CD14-positive monocyte (primary cell): ENCODE measurements around the gene PAEP. TPM values are rescaled to one million over a fixed set of nuclear protein-coding genes. Genes with fewer than 3 reads are reported as not detected.

Experiments
- DNase-seq, 3 donors: peaks; one replicate each; pipeline ENCODE4 v3.0.0-alpha.2; 2011 to 2022
- H2AFZ ChIP-seq: 2 replicates; pipeline ENCODE4 v1.6.0; 2012; ENCODE audit warnings: mild to moderate bottlenecking, low read depth, low read length, inconsistent platforms; ENCODE audit not compliant: insufficient read depth, poor library complexity, severe bottlenecking
- H3K27ac ChIP-seq, 2 donors: 1 replicate in 1 of 2; 2 replicates in 1 of 2; pipeline ENCODE4 v1.5.1; 2012 to 2013; ENCODE audit warnings: low read length in 2 of 2, control low read depth in 1 of 2, inconsistent platforms in 1 of 2, low read depth in 1 of 2, mild to moderate bottlenecking in 1 of 2
- H3K27me3 ChIP-seq, 2 donors: one replicate each; pipeline versions ENCODE4 v1.6.0 to v1.6.1; 2011 to 2013; ENCODE audit warnings: low read length in 2 of 2; ENCODE audit not compliant: control insufficient read depth in 2 of 2, insufficient read depth in 2 of 2
- H3K36me3 ChIP-seq, 2 donors: replicated peaks in 1 of 2; 1 replicate in 1 of 2; 2 replicates in 1 of 2; pipeline versions ENCODE4 v1.5.1 to v1.6.1; 2012 to 2013; ENCODE audit warnings: low read length in 2 of 2, control low read depth in 1 of 2, inconsistent platforms in 1 of 2, mild to moderate bottlenecking in 1 of 2; ENCODE audit not compliant: insufficient read depth in 2 of 2, control insufficient read depth in 1 of 2
- H3K4me1 ChIP-seq, 2 donors: 1 replicate in 1 of 2; 2 replicates in 1 of 2; pipeline versions ENCODE4 v1.5.1 to v1.6.1; 2012 to 2013; ENCODE audit warnings: low read length in 2 of 2, control low read depth in 1 of 2, inconsistent platforms in 1 of 2, mild to moderate bottlenecking in 1 of 2, moderate library complexity in 1 of 2; ENCODE audit not compliant: insufficient read depth in 2 of 2, control insufficient read depth in 1 of 2
- H3K4me2 ChIP-seq: replicated peaks from 2 replicates; pipeline ENCODE3; 2012; ENCODE audit warnings: low read length, moderate library complexity, mild to moderate bottlenecking; ENCODE audit not compliant: poor library complexity, severe bottlenecking; ENCODE audit errors: extremely low read depth
- H3K4me3 ChIP-seq, 3 experiments: fragments of 200-600 bp in 1 of 3; sonication (generic) in 1 of 3; replicated peaks in 1 of 3; 1 replicate in 2 of 3; 2 replicates in 1 of 3; pipeline ENCODE4 v1.5.1; 2011 to 2013; ENCODE audit warnings: low read length in 3 of 3, mild to moderate bottlenecking in 3 of 3, control low read depth in 2 of 3, low read depth in 2 of 3, inconsistent platforms in 1 of 3, moderate library complexity in 1 of 3
- H3K79me2 ChIP-seq: 2 replicates; pipeline ENCODE4 v1.6.0; 2012; ENCODE audit warnings: mild to moderate bottlenecking, control low read depth, inconsistent platforms, low read length, moderate library complexity; ENCODE audit not compliant: insufficient read depth
- H3K9ac ChIP-seq: 2 replicates; pipeline ENCODE4 v1.6.0; 2017; ENCODE audit warnings: low read length, mild to moderate bottlenecking; ENCODE audit not compliant: insufficient read depth, poor library complexity, severe bottlenecking
- H3K9me3 ChIP-seq, 2 donors: replicated peaks in 1 of 2; 1 replicate in 1 of 2; 2 replicates in 1 of 2; pipeline versions ENCODE4 v1.5.1 to v1.6.1; 2012 to 2013; ENCODE audit warnings: low read length in 2 of 2, control low read depth in 1 of 2; ENCODE audit not compliant: control insufficient read depth in 1 of 2, insufficient read depth in 1 of 2
- H4K20me1 ChIP-seq: 2 replicates; pipeline ENCODE4 v1.6.0; 2012; ENCODE audit warnings: mild to moderate bottlenecking, low read length, control low read depth, moderate library complexity; ENCODE audit not compliant: insufficient read depth
- H3K27ac Mint-ChIP-seq, 7 donors: one replicate each; pipeline ENCODE4 v1.8.0; 2020; ENCODE audit warnings: mild to moderate bottlenecking in 7 of 7, mixed read lengths in 7 of 7, moderate library complexity in 6 of 7, inconsistent platforms in 2 of 7
- H3K27me3 Mint-ChIP-seq, 3 donors: one replicate each; pipeline ENCODE4 v1.8.0; 2021 to 2022; ENCODE audit warnings: low read depth in 3 of 3, mild to moderate bottlenecking in 3 of 3, mixed read lengths in 3 of 3, moderate library complexity in 3 of 3, inconsistent platforms in 1 of 3
- H3K36me3 Mint-ChIP-seq, 2 donors: one replicate each; pipeline ENCODE4 v1.8.0; 2020; ENCODE audit warnings: mixed read lengths in 2 of 2, inconsistent platforms in 1 of 2, mild to moderate bottlenecking in 1 of 2
- H3K4me1 Mint-ChIP-seq: one replicate; pipeline ENCODE4 v1.8.0; 2020; ENCODE audit warnings: mild to moderate bottlenecking, mixed read lengths
- H3K4me3 Mint-ChIP-seq, 2 donors: one replicate each; pipeline ENCODE4 v1.8.0; 2020; ENCODE audit warnings: mild to moderate bottlenecking in 2 of 2, mixed read lengths in 2 of 2, moderate library complexity in 1 of 2
- H3K9me3 Mint-ChIP-seq, 7 donors: one replicate each; pipeline ENCODE4 v1.8.0; 2020 to 2022; ENCODE audit warnings: mixed read lengths in 7 of 7, mild to moderate bottlenecking in 6 of 7, moderate library complexity in 6 of 7, inconsistent platforms in 2 of 7
- CTCF ChIP-seq: fragments of 200-600 bp; IDR thresholded peaks from one replicate; pipeline ENCODE4 v1.8.0; 2022; ENCODE audit warnings: antibody characterized with exemption, mild to moderate bottlenecking
- WGBS: methylation state at CpG from one replicate; pipeline ENCODE4 v1.1.5; 2013; ENCODE audit warnings: missing lambda C conversion rate; ENCODE audit not compliant: insufficient coverage; 5-methylcytosine and 5-hydroxymethylcytosine counted together
- intact Hi-C, 2 donors: fragments of 100-400 bp; cut with micrococcal nuclease; formaldehyde crosslinking; loops; one replicate each; pipeline versions ENCODE4 v1.15.0 to v1.15.1; 2023
- polyA plus RNA-seq, 3 donors: library from polyadenylated mRNA; depleted of rRNA in 1 of 3; unstranded in 2 of 3; stranded (reverse) in 1 of 3; fragments of 300-500 nt in 2 of 3; fragments of >200 nt in 1 of 3; fragmentation: Illumina TruSeq in 2 of 3; gene quantifications; 1 replicate in 2 of 3; 2 replicates in 1 of 3; pipeline ENCODE4 v1.2.3, GENCODE V29; 2012 to 2021

The PAEP gene
- polyA plus RNA-seq, 3 donors, result not detected

- no peak for TF ChIP-seq CTCF
- no peaks in the 10 kb centered on the region for H3K4me1 Mint-ChIP-seq
- Histone ChIP-seq H3K4me1 (no peaks in the 10 kb centered on the region), H4K20me1 (no peaks in the 10 kb centered on the region), H3K9me3 (no peaks in the 10 kb centered on the region), H3K36me3 (no peaks in the 10 kb centered on the region), H2AFZ (no peak overlapping the region), H3K79me2 (no peaks in the 10 kb centered on the region), H3K27me3 (no peaks in the 10 kb centered on the region), H3K27ac (no peak overlapping the region), H3K4me2 (no peak overlapping the region), H3K9ac (no peak overlapping the region), H3K4me3 (no peak overlapping the region)
- H3K27me3 Mint-ChIP-seq, result peaks cover 0 to 2% (median 0%) of the 10 kb centered on the region in 3 donors
- no peak overlapping the region for H3K27ac Mint-ChIP-seq
- H3K9me3 Mint-ChIP-seq, result no peaks in the 10 kb centered on the region
- H3K36me3 Mint-ChIP-seq, result no peaks in the 10 kb centered on the region
- H3K4me3 Mint-ChIP-seq, result no peak overlapping the region
- DNase-seq, result no peak
- 95% methylated on average over 15 of the region's 16 CpGs for WGBS
- intact Hi-C loops, result no loop called here
These were observed 22.1 kb downstream of the PAEP start for GRCh38 chr9:135583688-135584011.

- no peak for TF ChIP-seq CTCF
- Mint-ChIP-seq H3K27ac (no peak overlapping the region), H3K4me3 (no peak overlapping the region), H3K9me3 (no peaks in the 10 kb centered on the region), H3K4me1 (no peaks in the 10 kb centered on the region), H3K36me3 (no peaks in the 10 kb centered on the region), H3K27me3 (peaks cover 0 to 2% (median 0%) of the 10 kb centered on the region in 3 donors)
- H4K20me1 ChIP-seq, result no peaks in the 10 kb centered on the region
- intact Hi-C loops, result no loop called here
- H2AFZ ChIP-seq, result no peak overlapping the region
- H3K36me3 ChIP-seq, result no peaks in the 10 kb centered on the region
- no peaks in the 10 kb centered on the region for H3K27me3 ChIP-seq
- H3K4me2 ChIP-seq, result no peak overlapping the region
- H3K4me1 ChIP-seq, result no peaks in the 10 kb centered on the region
- H3K9me3 ChIP-seq, result no peaks in the 10 kb centered on the region
- no peak overlapping the region for H3K27ac ChIP-seq
- WGBS, result 73% methylated on average over 5 of the region's 5 CpGs
- no peak overlapping the region for H3K9ac ChIP-seq
- H3K4me3 ChIP-seq, result no peak overlapping the region
- H3K79me2 ChIP-seq, result no peaks in the 10 kb centered on the region
- DNase-seq, result no peak
These were observed 22.8 kb downstream of the PAEP start for GRCh38 chr9:135584371-135584770.
